Melanocyte of skin (primary cell): ENCODE results near the gene LINS1. TPM values are rescaled to one million over a fixed set of nuclear protein-coding genes. Genes with fewer than 3 reads are reported as not detected.

Experiments
- small RNA-seq, 2 donors: library from RNA; depleted of rRNA; stranded (forward); fragments of <200 nt; gene quantifications; one replicate each; pipeline ENCODE3, GENCODE V24; 2012
- total RNA-seq, 2 donors: library from RNA; depleted of rRNA; stranded (reverse); fragments of >200 nt; gene quantifications; 2 replicates each; pipeline ENCODE4 v1.2.3, GENCODE V29; 2012

The LINS1 gene
- 10 to 100 TPM; 36.6 to 37.2 TPM for total RNA-seq

GRCh38 chr15:100602064-100602822 lies at the start of gene LINS1, which contains the start of gene ASB7:
TSS of gene LINS1 (minus strand) at chr15:100602184. CDS start at chr15:100580842, 21,342 bp downstream.
TSS of gene ASB7 (plus strand) at chr15:100602589. CDS start at chr15:100612217, 9,628 bp downstream.

GRCh38 chr15:100528833-100529428 lies 73.1 kb downstream of the LINS1 start, which contains the start of gene CERS3:
TSS of gene CERS3 (minus strand) at chr15:100528950. CDS start at chr15:100501849, 27,101 bp downstream.

Small RNA genes within 50 kb of the gene (small RNA-seq; reads per million reads assigned to genes)
- gene RF00019 (0 reads per million in 2 donors), gene RNU6-181P (0 reads per million in 2 donors), gene RNU6-322P (0 to 0.12 reads per million in 2 donors)

Other genes starting within 250 kb of the LINS1 start
- not detected for gene CERS3, start 73.2 kb downstream of the LINS1 start, total RNA-seq
- gene ASB7, start 405 bp upstream of the LINS1 start, total RNA-seq: 10 to 100 TPM; 16.3 to 18.9 TPM